HL-60/S4 (cell line): ENCODE measurements around the gene PGM5.

Experiments used
- in situ Hi-C: fragments of 300-500 bp; cut with MboI; formaldehyde crosslinking; loops from 2 replicates; pipeline ENCODE4 v1.14.3; 2022; ENCODE audit warnings: low sequenced_read_pairs

PGM5 gene

DNA sequence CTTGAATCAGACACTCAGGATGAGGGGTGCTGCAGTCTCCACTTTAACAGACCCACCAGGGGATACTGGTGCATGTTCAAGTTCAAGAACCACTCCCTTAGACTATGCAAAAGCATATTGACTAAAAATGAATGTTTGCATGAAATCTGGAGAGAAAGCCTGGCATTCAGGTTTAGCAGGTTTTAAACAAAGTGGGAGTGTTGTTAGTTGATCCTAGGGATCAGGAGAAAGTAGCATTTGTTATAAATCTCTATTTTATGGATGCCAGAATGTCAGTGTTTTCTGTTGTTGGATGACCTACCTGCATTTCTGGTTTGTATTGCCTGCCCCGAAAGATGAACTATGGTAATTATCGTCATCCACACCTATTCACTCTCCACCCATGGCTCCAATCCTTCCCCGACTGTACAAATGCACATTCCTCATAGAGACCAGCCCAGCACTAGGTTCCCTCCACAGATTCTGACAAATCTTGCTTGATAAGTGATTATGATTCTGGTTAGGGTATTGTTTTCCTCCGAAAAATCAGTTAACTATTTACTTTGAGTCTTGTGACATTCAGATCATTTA lies 167.0 kb downstream of the PGM5 start:
- in situ Hi-C loops: loop anchor here (25.0 kb wide), 2 partner anchors 164 to 489 kb away; partner anchors contain the start of gene PRKACG

DNA sequence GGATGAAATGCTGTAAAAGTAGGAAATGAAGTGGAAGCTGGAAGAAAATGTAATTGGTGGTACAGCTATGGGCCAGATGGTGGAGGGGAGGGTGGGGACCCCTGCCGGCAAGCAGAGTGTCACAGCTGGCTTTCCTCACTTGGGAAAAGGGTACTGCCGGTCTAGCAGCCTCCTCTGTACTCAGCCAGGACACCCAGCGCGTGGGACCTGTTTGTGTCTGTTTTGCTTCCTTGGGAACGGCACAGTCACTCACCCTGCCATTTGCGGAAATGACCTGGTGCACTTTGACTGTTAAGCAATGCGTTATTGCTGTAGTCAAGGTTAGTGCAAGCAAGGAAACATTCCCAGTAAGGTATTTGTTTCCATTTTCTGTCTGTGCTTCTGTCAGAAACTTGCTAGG lies 174.2 kb downstream of the PGM5 start:
- in situ Hi-C loops: no loop called here

DNA sequence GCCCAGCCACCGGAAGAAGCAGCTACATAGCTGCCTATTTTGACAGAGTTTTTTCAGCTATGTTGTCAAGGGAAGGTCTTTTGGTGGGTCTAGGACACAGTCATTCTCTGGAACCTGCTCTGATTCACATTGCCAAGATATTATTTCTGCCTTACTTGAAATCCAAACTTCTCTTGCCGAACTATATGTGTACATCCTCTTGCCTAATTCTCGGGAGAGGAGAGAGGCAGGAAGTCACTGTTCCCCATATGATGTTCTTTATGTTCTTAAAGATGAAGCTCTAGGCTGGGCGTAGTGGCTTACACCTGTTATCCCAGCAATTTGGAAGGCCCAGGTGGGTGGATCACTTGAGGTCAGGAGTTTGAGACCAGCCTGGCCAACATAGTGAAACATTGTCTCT lies 175.7 kb downstream of the PGM5 start:
- in situ Hi-C loops: no loop called here

DNA sequence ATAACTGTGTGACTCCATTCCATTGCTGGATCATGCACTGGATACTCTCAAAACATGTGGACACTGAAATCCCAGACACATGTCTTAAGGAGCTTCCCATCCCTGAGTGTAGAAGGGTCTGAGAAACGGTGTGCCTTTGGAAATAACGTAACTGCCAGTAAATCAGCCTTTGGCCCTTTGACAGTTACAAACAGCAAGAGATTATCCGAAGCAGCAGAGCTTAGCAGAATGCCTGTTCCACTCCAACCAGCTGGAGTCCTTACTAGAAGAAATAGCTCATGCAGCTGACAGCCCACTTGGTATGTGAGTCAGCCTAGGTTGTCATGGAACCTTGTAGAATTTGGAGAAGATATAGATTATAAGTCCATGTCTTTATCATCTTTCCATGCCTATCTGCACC lies 177.3 kb downstream of the PGM5 start:
- in situ Hi-C loops: no loop called here

DNA sequence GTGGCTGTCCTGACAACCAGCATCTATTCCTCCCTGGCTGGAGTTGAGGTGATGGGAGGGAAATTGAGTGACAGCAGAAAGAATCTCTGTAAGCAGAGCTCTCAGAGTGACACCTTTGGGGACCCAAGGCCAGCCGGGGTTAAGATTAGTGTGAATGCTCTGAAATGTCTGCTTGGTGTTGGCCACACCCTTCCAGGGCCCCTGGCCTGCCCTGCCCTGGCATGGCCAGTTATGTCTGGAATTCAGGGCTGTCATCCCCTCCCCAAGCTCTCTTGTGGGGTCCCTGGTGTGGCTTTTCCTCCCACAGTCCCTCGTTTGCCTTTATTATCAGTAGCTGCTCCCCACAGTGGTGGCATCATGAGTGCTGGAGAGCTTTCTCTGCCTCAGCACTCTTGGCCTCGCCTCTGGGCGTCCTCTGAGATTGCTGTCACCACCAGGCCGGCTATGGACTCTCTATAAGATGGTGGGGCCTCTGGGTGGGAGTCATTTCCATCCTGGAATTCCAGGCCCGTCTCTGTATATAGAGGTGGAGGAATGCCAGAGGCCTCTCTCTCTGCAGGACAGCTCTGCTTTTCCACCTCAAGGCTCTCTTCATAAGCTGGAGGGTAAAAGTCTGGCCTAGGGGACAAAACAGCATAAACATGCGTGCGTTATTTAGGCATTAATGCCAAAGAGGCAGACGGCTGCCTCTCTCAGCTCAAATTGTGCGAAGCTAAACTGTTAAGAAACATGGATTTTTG lies 180.6 kb downstream of the PGM5 start:
- in situ Hi-C loops: no loop called here

DNA sequence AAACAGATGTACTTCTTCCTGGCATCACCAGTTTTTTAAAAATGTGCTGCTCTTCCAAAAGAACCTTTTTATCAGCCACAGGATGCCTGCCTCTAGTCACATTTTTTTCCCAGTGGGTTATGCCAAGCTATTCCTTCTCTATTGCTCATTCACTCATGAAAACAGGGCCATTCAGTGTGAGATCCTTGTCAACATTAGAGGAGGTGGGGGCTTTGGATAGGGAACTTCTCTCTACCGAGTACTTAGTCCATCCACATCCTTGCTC lies 181.1 kb downstream of the PGM5 start:
- in situ Hi-C loops: no loop called here

DNA sequence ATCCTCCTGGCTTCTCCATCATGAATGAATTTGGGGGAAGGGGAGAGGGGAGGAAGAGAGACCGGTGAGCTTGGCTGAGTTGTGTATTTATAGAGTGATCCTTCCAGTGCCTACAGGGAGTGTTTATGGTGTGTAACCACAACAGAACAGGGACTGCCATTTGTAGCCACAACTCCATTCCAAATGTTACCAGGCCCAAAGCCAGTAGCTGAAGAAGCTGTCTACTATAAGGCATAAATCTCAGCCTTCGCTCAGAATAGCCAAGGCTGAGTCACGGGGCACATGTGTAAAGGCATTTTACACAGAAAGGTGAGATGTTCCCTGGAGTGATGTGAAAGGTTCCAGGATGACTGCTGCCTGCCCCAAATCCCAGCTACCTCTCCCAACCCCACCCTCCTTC lies 181.8 kb downstream of the PGM5 start:
- in situ Hi-C loops: no loop called here

DNA sequence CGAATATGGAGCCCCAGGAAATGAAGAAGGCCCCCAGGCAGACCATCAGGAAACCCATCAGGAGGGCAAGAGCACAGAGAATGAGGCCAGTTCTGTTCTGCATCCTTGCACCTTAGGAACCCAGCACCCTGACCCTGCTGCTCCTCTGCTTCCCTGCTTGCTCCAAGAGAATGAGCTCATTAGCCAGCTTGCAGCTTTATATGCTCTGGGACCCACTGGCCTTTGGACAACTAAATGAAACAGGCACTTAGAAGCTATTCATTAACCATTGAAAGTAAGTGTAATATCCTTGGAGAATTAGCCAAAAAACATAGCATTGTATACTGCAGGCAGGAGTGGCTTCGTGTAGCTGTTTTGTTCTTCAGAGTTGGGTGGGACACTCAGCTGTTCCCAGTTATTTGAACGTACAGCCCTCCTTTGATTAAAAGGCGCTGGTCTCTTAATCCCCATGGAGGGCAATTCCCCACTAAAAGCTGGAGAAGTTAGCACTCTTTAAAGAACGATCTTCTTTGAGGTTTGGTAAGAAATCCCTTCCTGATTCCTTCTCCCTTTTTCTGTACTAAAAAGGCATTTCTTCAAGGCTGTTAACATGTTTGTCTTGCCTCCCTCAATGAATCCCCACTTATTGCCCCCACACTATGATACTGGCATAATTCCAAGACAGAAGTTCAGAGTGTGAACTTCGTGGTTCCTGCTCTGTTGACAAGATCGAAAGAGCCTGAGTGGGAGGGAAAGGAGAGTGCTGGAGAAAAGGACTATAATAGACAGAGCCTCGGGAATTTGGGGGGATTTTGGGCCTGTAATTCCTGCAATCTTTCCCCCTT lies 184.5 kb downstream of the PGM5 start, which contains the start of gene TMEM252:
TSS of gene TMEM252 (minus strand) at position 172 of the 824 bp plus-strand sequence. CDS start at position 103, 69 bp downstream.
- in situ Hi-C loops: no loop called here

DNA sequence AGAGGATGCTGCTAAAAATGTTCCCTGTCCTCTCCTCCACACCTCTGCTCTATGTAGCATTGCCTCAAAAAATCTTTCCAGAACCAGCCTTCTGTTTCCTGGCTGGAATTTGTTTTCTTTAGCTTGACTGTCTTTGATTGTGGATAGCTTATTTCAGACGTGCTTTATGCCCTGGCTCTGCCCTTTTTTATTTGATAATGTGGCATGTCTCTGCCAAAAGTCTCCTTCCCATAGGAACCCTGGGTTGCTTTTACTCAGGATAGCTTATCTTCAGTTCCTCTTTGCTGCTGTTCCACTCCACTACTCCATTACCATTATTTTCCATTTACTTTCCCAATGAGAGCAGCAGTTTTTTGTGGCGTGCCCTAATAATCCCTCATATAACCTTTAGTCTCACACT lies 185.2 kb downstream of the PGM5 start:
- in situ Hi-C loops: no loop called here

DNA sequence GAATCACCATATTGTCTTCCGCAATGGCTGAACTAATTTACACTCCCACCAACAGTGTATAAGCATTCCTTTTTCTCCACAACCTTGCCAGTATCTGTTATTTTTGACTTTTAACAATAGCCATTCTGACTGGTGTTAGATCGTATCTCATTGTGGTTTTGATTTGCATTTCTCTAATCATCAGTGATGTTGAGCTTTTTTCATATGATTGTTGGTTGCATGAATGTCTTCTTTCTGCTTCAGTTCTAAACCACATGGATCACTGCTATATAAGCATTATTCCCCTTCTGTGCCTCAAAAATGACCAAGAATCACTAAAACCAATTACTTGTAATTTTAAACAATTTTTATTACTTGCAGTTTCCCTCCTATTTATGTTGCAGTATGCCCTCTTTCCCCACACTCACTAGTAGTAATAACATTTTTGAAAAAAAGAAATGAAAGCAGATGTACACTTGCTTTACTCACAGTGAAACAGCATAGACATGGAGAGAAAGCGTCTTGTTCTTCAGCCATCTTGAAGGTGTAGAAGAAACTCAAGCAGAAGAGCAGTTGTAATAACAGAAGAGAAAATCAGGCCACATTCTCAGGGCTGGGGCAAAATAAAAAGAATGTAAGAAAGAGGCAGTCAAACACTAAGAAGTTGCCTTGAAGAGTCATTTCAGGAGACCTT lies 188.8 kb downstream of the PGM5 start:
- in situ Hi-C loops: no loop called here

DNA sequence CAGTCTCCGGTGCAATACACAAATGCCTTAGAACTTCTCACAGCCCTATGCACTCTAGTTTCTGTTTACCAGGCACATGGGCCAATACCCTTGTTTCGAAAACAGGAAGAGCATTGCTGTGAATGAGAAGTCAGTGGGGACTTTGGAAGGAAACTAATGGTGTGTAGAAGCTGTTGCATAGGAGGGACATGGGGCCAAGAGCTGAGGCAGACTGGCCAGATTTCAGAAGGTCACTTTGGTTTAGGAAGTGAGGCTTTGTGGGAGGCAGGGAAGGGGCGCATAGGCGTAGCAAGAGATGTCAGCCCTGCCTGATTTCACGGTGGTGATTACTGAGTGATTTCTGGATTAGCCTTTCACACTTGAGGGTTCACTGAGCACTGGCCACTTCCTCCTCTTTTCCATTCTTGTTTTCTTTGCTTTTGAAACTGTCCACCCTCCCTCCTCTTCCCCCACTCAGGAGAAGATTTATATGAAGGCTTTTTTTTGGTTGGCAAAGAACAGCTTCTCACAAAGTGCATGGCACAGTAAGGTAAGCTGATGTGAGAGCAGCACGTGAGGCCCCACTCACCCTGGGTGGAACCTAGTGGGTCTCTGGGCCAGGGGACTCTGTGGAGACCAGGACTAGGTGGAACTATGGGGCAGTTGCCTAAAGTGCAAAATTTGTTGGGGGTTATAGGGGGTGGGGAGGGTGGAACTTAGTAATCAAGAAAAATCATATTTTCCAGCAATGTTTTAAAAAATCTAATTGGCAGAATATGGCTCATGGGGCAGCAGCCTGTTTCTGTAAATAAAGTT lies 190.4 kb downstream of the PGM5 start:
- in situ Hi-C loops: no loop called here

DNA sequence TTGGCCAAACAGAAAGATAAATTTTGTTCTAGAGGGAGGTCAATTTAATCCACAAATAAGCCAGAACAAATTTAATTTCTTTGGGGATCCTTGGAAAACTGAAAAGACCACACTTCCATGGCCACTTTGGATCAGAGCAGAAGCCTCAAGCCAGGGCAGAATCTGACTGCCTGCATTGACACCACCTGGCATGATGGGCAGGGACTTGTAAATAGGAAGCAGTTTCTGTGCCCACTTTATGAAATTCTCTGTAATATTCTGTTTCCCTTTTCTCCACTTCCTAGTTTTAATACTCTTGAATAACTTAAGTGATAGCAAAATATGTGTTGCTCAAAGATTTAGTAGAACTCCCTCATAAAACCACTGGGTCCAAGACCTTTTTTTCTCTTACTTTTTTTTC lies 191.0 kb downstream of the PGM5 start:
- in situ Hi-C loops: no loop called here

DNA sequence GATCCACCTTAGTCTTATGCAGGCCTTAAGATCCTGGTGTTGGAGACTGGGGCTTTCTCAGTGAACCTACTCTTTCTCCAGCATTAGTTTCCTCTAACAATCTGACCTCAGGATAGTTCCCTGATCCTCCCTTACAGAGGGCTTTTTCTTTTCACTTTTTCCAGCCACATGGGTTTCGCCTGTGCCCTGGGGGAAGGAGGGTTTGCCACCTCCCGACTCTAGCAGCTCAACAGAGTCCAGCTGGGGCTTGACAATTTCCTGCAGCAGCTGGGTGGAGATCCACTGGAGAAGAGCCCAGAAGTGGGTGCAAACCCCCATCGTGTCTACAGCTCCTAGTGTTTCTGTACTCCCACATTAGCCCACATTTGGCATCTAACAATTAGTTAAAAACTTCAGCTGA lies 191.8 kb downstream of the PGM5 start:
- in situ Hi-C loops: no loop called here

DNA sequence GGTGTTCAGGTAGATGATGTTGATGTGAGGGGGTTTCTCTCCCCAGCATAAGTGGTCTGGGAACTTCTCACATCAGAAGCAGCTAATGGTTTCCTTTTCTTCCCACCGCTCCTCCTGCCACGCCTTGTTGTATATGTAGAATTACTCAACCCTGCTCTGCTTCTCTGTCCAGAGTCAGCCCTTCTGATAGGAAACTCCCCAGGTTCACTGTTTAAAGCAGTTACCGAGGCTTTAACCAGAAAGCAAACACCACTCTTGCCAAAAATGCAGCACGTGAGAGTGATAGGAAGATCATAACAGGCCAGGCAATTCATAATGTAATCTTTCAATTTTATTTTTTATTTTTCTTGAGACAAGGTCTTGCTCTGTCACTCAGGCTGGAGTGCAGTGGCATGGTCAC lies 194.8 kb downstream of the PGM5 start:
- in situ Hi-C loops: no loop called here

DNA sequence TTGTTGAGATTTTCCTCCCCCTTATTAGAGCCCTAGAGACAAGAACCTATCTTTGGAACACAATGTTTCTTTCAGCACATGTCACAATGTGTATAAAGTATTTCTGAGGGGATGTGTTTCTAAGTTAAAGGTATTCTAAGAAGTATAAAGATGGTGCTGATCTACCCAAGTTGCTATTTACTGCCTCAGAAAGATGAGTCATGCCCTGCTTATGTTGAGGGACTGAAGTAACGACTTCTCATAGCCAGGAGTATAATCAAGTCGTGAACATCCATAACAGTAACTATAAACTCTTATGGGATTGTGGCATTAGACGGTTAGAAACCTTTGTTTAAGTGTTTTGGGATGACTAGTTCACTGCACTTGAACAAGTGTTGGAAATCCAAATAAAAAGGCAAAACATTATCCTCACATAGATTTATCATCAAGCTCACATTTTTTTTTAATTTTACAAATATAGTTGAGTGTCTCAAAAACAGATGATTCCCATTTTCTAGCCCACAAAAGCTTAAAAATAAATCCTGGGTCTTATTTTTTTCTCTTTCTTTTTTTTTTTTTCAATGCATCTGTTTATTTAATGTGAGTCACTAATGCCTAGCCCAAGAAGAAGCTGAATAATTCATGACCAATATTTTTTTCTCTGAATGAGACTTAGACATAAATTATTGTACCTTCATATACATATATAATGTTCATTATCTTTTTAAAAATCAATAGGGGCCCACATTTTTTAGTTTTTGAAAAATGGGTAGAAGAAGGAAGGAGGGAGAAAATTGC lies 196.5 kb downstream of the PGM5 start:
- in situ Hi-C loops: no loop called here

DNA sequence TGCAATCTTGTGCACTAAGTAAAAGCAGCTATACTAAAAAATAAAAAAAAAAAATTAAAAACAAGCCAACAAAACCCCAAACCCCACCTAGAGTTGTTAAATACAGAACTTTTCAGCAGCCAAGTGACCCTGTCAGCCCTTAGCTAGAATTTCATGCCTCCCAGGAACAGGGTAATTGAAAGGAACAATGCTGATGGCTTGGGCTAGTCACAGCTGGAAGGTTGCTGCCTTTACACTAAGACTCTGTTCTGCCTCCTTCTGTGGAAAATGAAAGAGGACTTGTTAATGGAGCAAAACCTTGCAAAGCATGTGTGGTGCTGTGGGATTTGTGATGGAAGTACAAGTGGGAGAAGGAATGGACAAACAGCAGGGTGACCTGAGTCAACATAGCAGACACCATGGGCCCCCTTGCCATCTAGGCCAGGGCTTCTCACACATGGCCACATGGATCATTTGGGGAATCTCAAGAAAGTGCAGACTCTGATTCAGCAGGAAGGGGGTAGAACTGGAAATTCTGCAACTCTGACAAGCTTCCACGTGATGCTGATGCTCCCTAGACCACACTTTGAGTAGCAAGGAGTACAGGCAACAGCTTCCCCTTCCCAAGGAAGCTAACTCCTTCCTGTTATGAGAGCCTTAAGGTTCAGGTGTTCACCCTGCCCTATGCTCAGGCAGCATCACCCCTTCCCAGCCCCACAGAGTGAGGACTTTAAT lies 199.2 kb downstream of the PGM5 start:
- in situ Hi-C loops: no loop called here

DNA sequence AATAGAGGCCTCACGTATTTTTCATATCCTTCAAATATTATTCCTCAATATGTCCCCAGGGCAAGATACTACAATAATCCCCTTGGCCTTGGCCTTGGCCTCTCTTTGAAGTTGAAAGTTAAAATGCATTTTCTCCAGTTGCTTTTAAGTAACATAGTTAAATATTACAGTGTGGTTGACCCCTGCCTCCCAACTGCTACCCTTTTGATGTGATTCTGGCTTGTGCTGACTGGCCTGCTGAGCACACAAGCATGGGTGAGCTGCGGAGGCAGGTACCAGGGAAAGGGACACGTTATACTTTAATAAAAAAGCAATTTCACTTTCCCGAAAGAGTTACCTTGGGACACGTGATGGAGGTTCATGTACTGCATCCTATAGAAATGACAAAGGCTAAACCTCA lies 202.1 kb downstream of the PGM5 start:
- in situ Hi-C loops: no loop called here

DNA sequence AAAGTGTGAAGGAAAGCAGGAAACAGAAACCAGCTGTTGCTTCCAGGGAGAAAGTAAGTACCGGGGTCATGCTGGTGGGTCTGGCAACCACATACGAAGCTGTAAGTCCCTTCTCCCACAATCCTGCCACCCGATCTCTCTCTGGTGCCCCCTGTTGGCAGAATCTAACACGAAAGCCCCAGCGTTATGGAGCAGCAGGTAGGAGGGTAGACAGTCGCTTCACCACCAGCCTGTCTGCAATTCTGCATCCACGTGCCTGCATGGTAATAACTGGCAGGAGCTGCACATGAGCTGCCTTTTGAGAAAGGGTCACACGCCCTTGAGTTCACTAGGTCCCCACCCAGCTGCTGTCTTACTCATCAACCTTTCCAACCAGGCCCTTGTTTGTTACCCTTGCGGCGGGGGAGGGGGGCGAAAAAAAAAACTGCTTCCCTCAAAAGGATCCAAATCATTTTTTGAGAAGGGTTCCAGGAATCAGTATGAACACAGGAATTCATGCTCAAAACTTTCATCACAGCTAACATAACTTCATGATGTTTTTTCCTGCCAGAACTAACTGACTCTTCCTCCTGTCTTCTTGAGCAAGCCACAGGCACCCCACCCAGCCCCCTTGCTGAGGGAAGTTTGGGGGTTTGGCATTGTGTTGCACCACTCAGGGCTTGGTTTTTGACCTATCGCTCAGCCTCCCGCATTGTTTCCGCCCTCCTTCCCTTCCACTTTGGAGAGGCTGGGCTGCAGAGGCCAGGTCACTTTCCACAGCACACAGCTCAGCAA lies 203.8 kb downstream of the PGM5 start:
- in situ Hi-C loops: no loop called here

DNA sequence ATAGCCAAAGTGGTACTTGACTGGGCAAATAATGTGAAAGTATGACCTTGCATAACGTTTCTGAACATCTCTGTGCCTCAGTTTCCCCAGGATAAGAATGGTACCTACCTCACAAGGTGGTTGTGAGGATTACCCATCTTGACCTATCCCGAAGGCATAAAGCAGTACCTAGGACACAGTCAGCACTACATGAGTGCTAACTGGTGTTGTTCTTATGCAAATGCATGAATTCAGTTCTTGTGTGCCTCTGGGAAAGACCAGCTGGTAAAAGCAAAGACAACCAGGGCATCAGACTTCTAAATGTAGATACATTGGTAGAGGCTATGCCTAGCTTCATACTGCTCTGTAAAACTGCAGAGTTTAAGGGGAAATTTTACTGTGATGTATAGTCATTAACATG lies 206.1 kb downstream of the PGM5 start:
- in situ Hi-C loops: no loop called here
